Vagina (tissue), 2 donors: ENCODE measurements around the gene CDKN2B-AS1.

ENCODE experiments used
- POLR2A ChIP-seq, 2 donors: fragments of 450-650 bp; IDR thresholded peaks; one replicate each; pipeline ENCODE4 v1.6.1; 2017; ENCODE audit warnings: antibody characterized with exemption in 2 of 2, mild to moderate bottlenecking in 2 of 2, moderate library complexity in 2 of 2
- TF ChIP-seq, protein P1 (sequence below), 3 experiments: fragments of 450-650 bp in 2 of 3; fragments of 200-600 bp in 1 of 3; sonication (generic) in 1 of 3; IDR thresholded peaks; one replicate each; pipeline ENCODE4 v1.5.1; 2017 to 2019; ENCODE audit warnings: antibody characterized with exemption in 3 of 3, mild to moderate bottlenecking in 2 of 3, moderate library complexity in 2 of 3

DNA sequence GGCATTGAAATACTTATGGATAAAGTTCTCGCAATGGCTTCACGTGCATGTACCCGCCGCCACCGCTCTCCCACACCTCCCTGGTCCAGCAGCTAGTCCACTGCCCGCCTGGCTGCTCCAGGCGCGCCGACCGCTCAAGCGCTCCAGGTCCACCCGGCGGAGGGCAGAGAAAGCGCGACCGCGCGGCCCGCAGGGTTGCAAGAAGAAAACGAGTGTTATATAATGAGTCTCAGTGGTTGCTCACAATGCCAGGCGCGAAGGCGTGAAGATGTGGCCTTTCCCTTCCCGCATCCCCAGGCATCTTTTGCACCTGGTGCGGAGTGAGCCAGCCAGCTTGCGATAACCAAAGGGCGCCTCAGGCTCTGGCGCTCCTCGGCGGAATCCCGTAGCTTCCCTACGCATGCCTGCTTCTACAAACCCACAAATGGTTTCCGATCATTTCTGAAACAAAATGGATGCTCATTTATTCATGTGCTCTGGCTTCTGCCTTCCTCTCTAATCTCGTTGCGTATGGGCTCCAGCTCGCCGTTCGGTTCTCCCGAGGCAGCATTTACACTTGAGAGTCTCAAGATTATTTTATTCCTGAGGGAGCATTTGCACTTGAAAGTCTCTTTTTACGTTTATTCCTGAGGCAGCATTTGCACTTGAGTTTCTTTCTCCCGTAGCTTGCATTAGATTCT is 26.1 kb upstream of the CDKN2B-AS1 start:
- no peak for TF ChIP-seq POLR2A (IDR thresholded peaks at IDR 0.05)
- TF ChIP-seq, protein P1, sequence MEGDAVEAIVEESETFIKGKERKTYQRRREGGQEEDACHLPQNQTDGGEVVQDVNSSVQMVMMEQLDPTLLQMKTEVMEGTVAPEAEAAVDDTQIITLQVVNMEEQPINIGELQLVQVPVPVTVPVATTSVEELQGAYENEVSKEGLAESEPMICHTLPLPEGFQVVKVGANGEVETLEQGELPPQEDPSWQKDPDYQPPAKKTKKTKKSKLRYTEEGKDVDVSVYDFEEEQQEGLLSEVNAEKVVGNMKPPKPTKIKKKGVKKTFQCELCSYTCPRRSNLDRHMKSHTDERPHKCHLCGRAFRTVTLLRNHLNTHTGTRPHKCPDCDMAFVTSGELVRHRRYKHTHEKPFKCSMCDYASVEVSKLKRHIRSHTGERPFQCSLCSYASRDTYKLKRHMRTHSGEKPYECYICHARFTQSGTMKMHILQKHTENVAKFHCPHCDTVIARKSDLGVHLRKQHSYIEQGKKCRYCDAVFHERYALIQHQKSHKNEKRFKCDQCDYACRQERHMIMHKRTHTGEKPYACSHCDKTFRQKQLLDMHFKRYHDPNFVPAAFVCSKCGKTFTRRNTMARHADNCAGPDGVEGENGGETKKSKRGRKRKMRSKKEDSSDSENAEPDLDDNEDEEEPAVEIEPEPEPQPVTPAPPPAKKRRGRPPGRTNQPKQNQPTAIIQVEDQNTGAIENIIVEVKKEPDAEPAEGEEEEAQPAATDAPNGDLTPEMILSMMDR (IDR thresholded peaks at IDR 0.05): no peak
